HepG2 (cell line): ENCODE measurements around the gene CEBPA. TPM values are rescaled to one million over a fixed set of nuclear protein-coding genes. Genes with fewer than 3 reads are reported as not detected.

Experiments used
- ATAC-seq: fragments of 200-7000 bp; cut with Tn5 transposase; 3 replicates; pipeline ENCODE4 v1.9.1; 2020; ENCODE audit warnings: mild to moderate bottlenecking, moderate library complexity
- BruUV-seq: library from RNA; stranded (reverse); fragments of 400-500 nt; replicated peaks from 2 replicates; lab custom pipeline; 2021; lab: Mats Ljungman, UMichigan
- CTCF ChIA-PET: fragments of 300-600 bp; formaldehyde crosslinking; extraction: SDS; loops from one replicate; lab custom pipeline; 2021; ENCODE audit warnings: low total read pairs, inconsistent platforms, low intra/inter-chr PET ratio; lab: Yijun Ruan, JAX
- POLR2A ChIA-PET: fragments of 350-600 bp; sonication (Branson Sonifier 250); formaldehyde crosslinking; loops from one replicate; lab custom pipeline; 2020; ENCODE audit warnings: antibody characterized with exemption, inconsistent platforms; lab: Yijun Ruan, JAX
- DNase-seq: peaks from one replicate; pipeline ENCODE4 v3.0.0-alpha.2; 2015; ENCODE audit warnings: low spot score
- FAIRE-seq: peaks from 3 replicates; lab custom pipeline; 2011; peaks lifted over from hg19 to GRCh38; lab: Jason Lieb, UNC
- H2AFZ ChIP-seq: one replicate; pipeline ENCODE4 v1.6.1; 2011; ENCODE audit warnings: low read length, inconsistent platforms
- H3K27ac ChIP-seq: fragments of 300-600 bp; 3 replicates; pipeline ENCODE4 v1.8.0; 2011; ENCODE audit warnings: mixed run types, mild to moderate bottlenecking, mixed read lengths, low read length, inconsistent platforms; ENCODE audit not compliant: insufficient read depth; ENCODE audit errors: extremely low read length
- H3K27me3 ChIP-seq, 2 experiments: fragments of 200-600 bp in 1 of 2; 2 replicates in 1 of 2; 3 replicates in 1 of 2; pipeline versions ENCODE4 v1.6.0 to v1.8.0; 2011; ENCODE audit warnings: low read length in 2 of 2, mild to moderate bottlenecking in 2 of 2, moderate library complexity in 2 of 2, inconsistent platforms in 1 of 2; ENCODE audit not compliant: insufficient read depth in 2 of 2, control insufficient read depth in 1 of 2
- H3K36me3 ChIP-seq, 2 experiments: fragments of 200-600 bp in 1 of 2; replicated peaks in 1 of 2; 2 replicates in 1 of 2; 3 replicates in 1 of 2; pipeline versions ENCODE4 v1.5.1 to v1.8.0; 2011; ENCODE audit warnings: low read length in 2 of 2, inconsistent platforms in 1 of 2; ENCODE audit not compliant: insufficient read depth in 2 of 2, control insufficient read depth in 1 of 2
- H3K4me1 ChIP-seq: 2 replicates; pipeline ENCODE4 v1.5.1; 2012; ENCODE audit warnings: low read length, inconsistent platforms; ENCODE audit not compliant: insufficient read depth
- H3K4me2 ChIP-seq: 2 replicates; pipeline ENCODE4 v1.6.0; 2011; ENCODE audit warnings: low read depth, low read length, inconsistent platforms
- H3K4me3 ChIP-seq, 3 experiments: fragments of 200-600 bp in 1 of 3; sonication (generic), shearing (Covaris generic) in 1 of 3; replicated peaks in 1 of 3; 2 replicates each; pipeline ENCODE4 v1.5.1; 2011 to 2016; ENCODE audit warnings: low read length in 3 of 3, inconsistent platforms in 2 of 3, low read depth in 2 of 3, mild to moderate bottlenecking in 2 of 3, control low read depth in 1 of 3, mixed read lengths in 1 of 3; ENCODE audit not compliant: insufficient read depth in 1 of 3
- H3K79me2 ChIP-seq: one replicate; pipeline ENCODE4 v1.6.1; 2011; ENCODE audit warnings: low read length, inconsistent platforms; ENCODE audit not compliant: insufficient read depth
- H3K9ac ChIP-seq: 2 replicates; pipeline ENCODE4 v1.6.0; 2011; ENCODE audit warnings: mild to moderate bottlenecking, low read depth, low read length, inconsistent platforms; ENCODE audit not compliant: insufficient read depth
- H3K9me3 ChIP-seq: 2 replicates; pipeline ENCODE4 v1.5.1; 2012; ENCODE audit warnings: mild to moderate bottlenecking, low read length
- H4K20me1 ChIP-seq: 2 replicates; pipeline ENCODE4 v1.6.0; 2011; ENCODE audit warnings: inconsistent platforms, mild to moderate bottlenecking, low read length, moderate library complexity; ENCODE audit not compliant: insufficient read depth
- GATAD2A ChIP-seq: IDR thresholded peaks from 2 replicates; pipeline ENCODE4 v1.6.1; 2016
- MTA1 ChIP-seq: sonication (generic); formaldehyde crosslinking; IDR thresholded peaks from 2 replicates; pipeline ENCODE4 v1.4.0; 2020; ENCODE audit warnings: missing genetic modification reagents, mild to moderate bottlenecking, borderline replicate concordance
- MTF1 ChIP-seq: sonication (generic); formaldehyde crosslinking; IDR thresholded peaks from 2 replicates; pipeline ENCODE4 v1.5.0; 2020; ENCODE audit warnings: missing genetic modification reagents
- PITX1 ChIP-seq: sonication (generic); formaldehyde crosslinking; IDR thresholded peaks from 2 replicates; pipeline ENCODE4 v1.5.1; 2020; ENCODE audit warnings: mild to moderate bottlenecking, missing genetic modification reagents
- RAD51 ChIP-seq: fragments of 450-650 bp; IDR thresholded peaks from 2 replicates; pipeline ENCODE4 v1.6.1; 2016; ENCODE audit warnings: borderline replicate concordance
- RXRA ChIP-seq: sonication (generic); formaldehyde crosslinking; IDR thresholded peaks from 2 replicates; pipeline ENCODE4 v1.5.1; 2020; ENCODE audit warnings: missing genetic modification reagents
- U2AF1 ChIP-seq: fragments of 200-400 bp; formaldehyde crosslinking; optimal IDR thresholded peaks from 2 replicates; pipeline ENCODE3; 2017; ENCODE audit warnings: mild to moderate bottlenecking, low read depth, low read length
- ZFY ChIP-seq: sonication (generic); formaldehyde crosslinking; IDR thresholded peaks from 2 replicates; pipeline ENCODE4 v1.4.0; 2020; ENCODE audit warnings: missing genetic modification reagents
- ZNF572 ChIP-seq: sonication (generic); formaldehyde crosslinking; IDR thresholded peaks from 2 replicates; pipeline ENCODE4 v1.5.1; 2020; ENCODE audit warnings: mild to moderate bottlenecking, missing genetic modification reagents
- ZNF761 ChIP-seq: sonication (generic); formaldehyde crosslinking; conservative IDR thresholded peaks from 2 replicates; pipeline ENCODE4 v1.4.0; 2020; ENCODE audit warnings: mild to moderate bottlenecking, missing genetic modification reagents
- ZNF768 ChIP-seq: sonication (generic); formaldehyde crosslinking; IDR thresholded peaks from 2 replicates; pipeline ENCODE4 v1.4.0; 2020; ENCODE audit warnings: missing genetic modification reagents
- ZNF891 ChIP-seq: sonication (generic); formaldehyde crosslinking; IDR thresholded peaks from 2 replicates; pipeline ENCODE4 v1.5.0; 2020; ENCODE audit warnings: mild to moderate bottlenecking, missing genetic modification reagents
- WGBS: methylation state at CpG from one replicate; pipeline ENCODE4 v1.1.6; 2017; ENCODE audit warnings: low lambda C conversion rate; 5-methylcytosine and 5-hydroxymethylcytosine counted together
- in situ Hi-C: cut with HindIII; loops from 2 replicates; pipeline ENCODE4 v1.10.0; 2017; ENCODE audit warnings: low pct_unique_long_range_greater_than_20kb; ENCODE audit not compliant: extremely low pct_ligation_motif_present
- intact Hi-C: fragments of 100-400 bp; cut with micrococcal nuclease; formaldehyde crosslinking; loops from one replicate; pipeline ENCODE4 v1.10.0; 2022; ENCODE audit not compliant: unreplicated experiment
- polyA plus RNA-seq, 8 experiments: library from polyadenylated mRNA; depleted of rRNA in 3 of 8; stranded (reverse) in 7 of 8; unstranded in 1 of 8; fragments of >200 nt; fragmentation: Illumina TruSeq in 4 of 8; extraction: Trizol in 4 of 8; gene quantifications; 2 replicates each; pipeline versions ENCODE4 v1.2.1 to v1.2.3, GENCODE V29; 2011 to 2016; ENCODE audit warnings: low read depth in 4 of 8, missing spikeins in 1 of 8, mixed read lengths in 1 of 8; ENCODE audit not compliant: insufficient read depth in 1 of 8
- total RNA-seq, 5 experiments: library from RNA; depleted of rRNA; stranded (reverse); fragments of >200 nt; fragmentation: Illumina TruSeq; extraction: Trizol; gene quantifications; 2 replicates each; pipeline ENCODE4 v1.2.3, GENCODE V29; 2016; ENCODE audit warnings: low read depth in 1 of 5
- TF ChIP-seq, protein P1 (sequence below): sonication (generic); formaldehyde crosslinking; IDR thresholded peaks from 2 replicates; pipeline ENCODE4 v1.9.0; 2022; ENCODE audit warnings: low read depth, missing genetic modification reagents
- TF ChIP-seq, protein P2 (sequence below): sonication (generic); formaldehyde crosslinking; IDR thresholded peaks from 2 replicates; pipeline ENCODE4 v1.4.0; 2020; ENCODE audit warnings: missing genetic modification reagents

The CEBPA gene
- total and polyA plus RNA-seq, 2 of the 13 experiments (the other 11 are each of a cell fraction or from before 2014, with no cell fraction given) = 24.8 to 103 TPM

- intact Hi-C loops = no loop called here
- Histone ChIP-seq H3K4me1 (peaks cover 71% of the 10 kb centered on the region), H3K4me2 (peak overlapping the region; percentile 94), H3K27me3 (no peaks in the 10 kb centered on the region), H4K20me1 (peaks cover 21% of the 10 kb centered on the region; the same call in 1 of the 2 replicates), H3K79me2 (peaks cover 30% of the 10 kb centered on the region), H2AFZ (no peak overlapping the region), H3K9me3 (no peaks in the 10 kb centered on the region), H3K4me3 (peak overlapping the region in 1 of 3 experiments; percentile 87; a peak in 1 of 6 replicates), H3K27ac (peak overlapping the region; percentile 62), H3K36me3 (no peaks in the 10 kb centered on the region; a peak in 1 of 5 replicates), H3K9ac (peak overlapping the region; percentile 13; the same call in 1 of the 2 replicates)
- in situ Hi-C loops = no loop called here
- ChIA-PET POLR2A (interaction anchor here (1.0 to 15.1 kb wide), 11 partner anchors 9 to 106 kb away, joined by 3 to 380 read pairs (median 7); no protein-coding TSS in a partner anchor), CTCF (no interaction called here)
- peak; percentile 4 for FAIRE-seq
- DNase-seq = no peak
- BruUV-seq = no TSS peak
- no peak for ATAC-seq
- 14% methylated on average over 8 of the region's 11 CpGs for WGBS
- TF ChIP-seq ZNF891 (CRISPR knock-in tag) (0 out of 2 replicates have a peak, but pooled peaks have one; percentile 19), ZNF572 (CRISPR knock-in tag) (0 out of 2 replicates have a peak, but pooled peaks have one; percentile 30), MTA1 (0 out of 2 replicates have a peak, but pooled peaks have one; percentile 28), U2AF1 (no peak), GATAD2A (CRISPR knock-in tag) (0 out of 2 replicates have a peak, but pooled peaks have one; percentile 11), ZNF768 (CRISPR knock-in tag) (0 out of 2 replicates have a peak, but pooled peaks have one; percentile 12), PITX1 (0 out of 2 replicates have a peak, but pooled peaks have one; percentile 27), ZFY (CRISPR knock-in tag) (0 out of 2 replicates have a peak, but pooled peaks have one; percentile 21), ZNF761 (no peak), MTF1 (no peak), RXRA (CRISPR knock-in tag) (no peak), RAD51 (no peak)
- TF ChIP-seq, protein P1, sequence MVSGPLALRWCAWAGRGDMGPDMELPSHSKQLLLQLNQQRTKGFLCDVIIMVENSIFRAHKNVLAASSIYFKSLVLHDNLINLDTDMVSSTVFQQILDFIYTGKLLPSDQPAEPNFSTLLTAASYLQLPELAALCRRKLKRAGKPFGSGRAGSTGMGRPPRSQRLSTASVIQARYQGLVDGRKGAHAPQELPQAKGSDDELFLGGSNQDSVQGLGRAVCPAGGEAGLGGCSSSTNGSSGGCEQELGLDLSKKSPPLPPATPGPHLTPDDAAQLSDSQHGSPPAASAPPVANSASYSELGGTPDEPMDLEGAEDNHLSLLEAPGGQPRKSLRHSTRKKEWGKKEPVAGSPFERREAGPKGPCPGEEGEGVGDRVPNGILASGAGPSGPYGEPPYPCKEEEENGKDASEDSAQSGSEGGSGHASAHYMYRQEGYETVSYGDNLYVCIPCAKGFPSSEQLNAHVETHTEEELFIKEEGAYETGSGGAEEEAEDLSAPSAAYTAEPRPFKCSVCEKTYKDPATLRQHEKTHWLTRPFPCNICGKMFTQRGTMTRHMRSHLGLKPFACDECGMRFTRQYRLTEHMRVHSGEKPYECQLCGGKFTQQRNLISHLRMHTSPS (CRISPR knock-in tag) = 0 out of 2 replicates have a peak, but pooled peaks have one; percentile 15
- TF ChIP-seq, protein P2, sequence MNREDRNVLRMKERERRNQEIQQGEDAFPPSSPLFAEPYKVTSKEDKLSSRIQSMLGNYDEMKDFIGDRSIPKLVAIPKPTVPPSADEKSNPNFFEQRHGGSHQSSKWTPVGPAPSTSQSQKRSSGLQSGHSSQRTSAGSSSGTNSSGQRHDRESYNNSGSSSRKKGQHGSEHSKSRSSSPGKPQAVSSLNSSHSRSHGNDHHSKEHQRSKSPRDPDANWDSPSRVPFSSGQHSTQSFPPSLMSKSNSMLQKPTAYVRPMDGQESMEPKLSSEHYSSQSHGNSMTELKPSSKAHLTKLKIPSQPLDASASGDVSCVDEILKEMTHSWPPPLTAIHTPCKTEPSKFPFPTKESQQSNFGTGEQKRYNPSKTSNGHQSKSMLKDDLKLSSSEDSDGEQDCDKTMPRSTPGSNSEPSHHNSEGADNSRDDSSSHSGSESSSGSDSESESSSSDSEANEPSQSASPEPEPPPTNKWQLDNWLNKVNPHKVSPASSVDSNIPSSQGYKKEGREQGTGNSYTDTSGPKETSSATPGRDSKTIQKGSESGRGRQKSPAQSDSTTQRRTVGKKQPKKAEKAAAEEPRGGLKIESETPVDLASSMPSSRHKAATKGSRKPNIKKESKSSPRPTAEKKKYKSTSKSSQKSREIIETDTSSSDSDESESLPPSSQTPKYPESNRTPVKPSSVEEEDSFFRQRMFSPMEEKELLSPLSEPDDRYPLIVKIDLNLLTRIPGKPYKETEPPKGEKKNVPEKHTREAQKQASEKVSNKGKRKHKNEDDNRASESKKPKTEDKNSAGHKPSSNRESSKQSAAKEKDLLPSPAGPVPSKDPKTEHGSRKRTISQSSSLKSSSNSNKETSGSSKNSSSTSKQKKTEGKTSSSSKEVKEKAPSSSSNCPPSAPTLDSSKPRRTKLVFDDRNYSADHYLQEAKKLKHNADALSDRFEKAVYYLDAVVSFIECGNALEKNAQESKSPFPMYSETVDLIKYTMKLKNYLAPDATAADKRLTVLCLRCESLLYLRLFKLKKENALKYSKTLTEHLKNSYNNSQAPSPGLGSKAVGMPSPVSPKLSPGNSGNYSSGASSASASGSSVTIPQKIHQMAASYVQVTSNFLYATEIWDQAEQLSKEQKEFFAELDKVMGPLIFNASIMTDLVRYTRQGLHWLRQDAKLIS (CRISPR knock-in tag) = no peak
Observed at GRCh38 chr19:33297401-33298145, 4.8 kb downstream of the CEBPA start.
